K562 (cell line): ENCODE data around the gene FGD6. TPM values are rescaled to one million over a fixed set of nuclear protein-coding genes. Genes with fewer than 3 reads are reported as not detected.

Experiments
- CBX3 ChIP-seq, 2 experiments: IDR thresholded peaks; 1 replicate in 1 of 2; 2 replicates in 1 of 2; pipeline ENCODE4 v1.6.1; 2012; ENCODE audit warnings: inconsistent platforms in 2 of 2, low read length in 2 of 2, borderline replicate concordance in 1 of 2, control low read depth in 1 of 2
- CBX8 ChIP-seq: fragments of 200-600 bp; sonication (generic); IDR thresholded peaks from 2 replicates; pipeline ENCODE4 v1.6.1; 2012; ENCODE audit warnings: borderline replicate concordance, mixed run types, low read depth, mild to moderate bottlenecking, moderate library complexity, mixed read lengths, low read length, control low read depth, inconsistent platforms; ENCODE audit not compliant: poor library complexity, severe bottlenecking; ENCODE audit errors: extremely low read depth
- CHD4 ChIP-seq: fragments of 200-600 bp; sonication (generic); IDR thresholded peaks from 3 replicates; pipeline ENCODE4 v1.6.1; 2012; ENCODE audit warnings: low read depth, mild to moderate bottlenecking, mixed read lengths, low read length, inconsistent platforms; ENCODE audit not compliant: insufficient read depth, insufficient replicate concordance, poor library complexity, severe bottlenecking
- CTBP1 ChIP-seq: fragments of 450-650 bp; IDR thresholded peaks from 2 replicates; pipeline ENCODE4 v1.6.1; 2016; ENCODE audit warnings: borderline replicate concordance
- CUX1 ChIP-seq: fragments of 200-800 bp; sonication (Bioruptor generic); IDR thresholded peaks from 2 replicates; pipeline ENCODE4 v1.6.1; 2016; ENCODE audit warnings: missing genetic modification characterization, missing compliant biosample characterization
- DNMT1 ChIP-seq: fragments of 450-650 bp; IDR thresholded peaks from 2 replicates; pipeline ENCODE4 v1.6.1; 2016; ENCODE audit warnings: antibody characterized with exemption, mild to moderate bottlenecking
- ZNF140 ChIP-seq: fragments of 250-450 bp; sonication (Bioruptor Pico); IDR thresholded peaks from 2 replicates; pipeline ENCODE4 v1.8.0; 2021; ENCODE audit warnings: moderate library complexity, mild to moderate bottlenecking, inconsistent platforms
- ZNF436 ChIP-seq: fragments of 250-450, 450-650 bp; sonication (Bioruptor Pico); formaldehyde crosslinking; IDR thresholded peaks from 2 replicates; pipeline ENCODE4 v1.7.0; 2020; ENCODE audit warnings: mild to moderate bottlenecking
- ZNF444 ChIP-seq: fragments of 250-450 bp; sonication (Bioruptor Pico); IDR thresholded peaks from 2 replicates; pipeline ENCODE4 v1.4.0; 2020; ENCODE audit warnings: mild to moderate bottlenecking, moderate library complexity
- polyA plus RNA-seq, 8 experiments: library from polyadenylated mRNA; depleted of rRNA in 4 of 8; stranded (reverse) in 5 of 8; unstranded in 3 of 8; fragments of >200 nt; fragmentation: Nextera tagmentation in 2 of 8; fragmentation: Illumina TruSeq in 1 of 8; extraction: Ambion mirVana in 2 of 8; extraction: Trizol in 1 of 8; gene quantifications; 2 replicates each; pipeline versions ENCODE4 v1.2.1 to v1.2.3, GENCODE V29; 2011 to 2014; ENCODE audit warnings: inconsistent platforms in 1 of 8, missing spikeins in 1 of 8
- total RNA-seq, 7 experiments: library from RNA; depleted of rRNA in 6 of 7; stranded (reverse); fragments of >200 nt in 6 of 7; fragmentation: Illumina TruSeq in 2 of 7; extraction: Trizol in 2 of 7; gene quantifications; 2 replicates each; pipeline versions ENCODE4 v1.2.1 to v1.2.3, GENCODE V29; 2011 to 2021; ENCODE audit warnings: low replicate concordance in 1 of 7
- TF ChIP-seq, protein P1 (sequence below): fragments of 250-450 bp; sonication (Bioruptor Pico); IDR thresholded peaks from 2 replicates; pipeline ENCODE4 v1.4.0; 2020; ENCODE audit warnings: mild to moderate bottlenecking, moderate library complexity

Gene FGD6
- total and polyA plus RNA-seq, 9 of the 15 experiments (the other 6 are each of a cell fraction or from before 2014, with no cell fraction given), result 1.5 to 11.1 (median 5.8) TPM

DNA sequence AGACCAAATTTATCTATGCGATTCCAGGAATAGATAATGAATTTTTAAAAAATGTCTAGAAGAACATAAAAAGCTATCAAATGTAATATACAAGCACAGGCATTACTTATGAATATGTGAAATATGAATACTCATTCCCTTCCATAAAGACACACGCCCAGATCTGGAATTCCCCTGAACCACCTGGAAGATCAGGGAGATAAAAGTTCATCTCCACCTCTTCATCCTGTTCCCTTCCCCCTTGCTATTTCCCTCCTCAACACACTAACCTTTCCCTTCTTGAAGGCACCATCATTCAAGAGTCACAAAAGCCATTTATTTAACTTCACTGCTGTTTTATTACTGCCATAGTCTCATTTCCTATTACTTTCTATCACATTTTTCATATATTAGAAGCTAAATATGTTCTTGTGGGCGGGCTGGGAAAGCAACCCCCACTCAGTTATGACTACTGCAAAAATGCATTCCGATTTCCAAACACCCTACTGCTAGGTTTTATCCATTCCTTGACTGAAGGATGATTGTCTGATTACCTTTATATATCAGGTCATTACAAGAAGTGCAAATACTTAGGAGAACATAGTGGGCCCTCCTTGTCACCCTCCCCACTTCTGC, 16.1 kb downstream of the FGD6 start (continued):
- no peak for TF ChIP-seq CUX1 (CRISPR knock-in tag)
- no peak for TF ChIP-seq ZNF436 (CRISPR knock-in tag)
- TF ChIP-seq, protein P1, sequence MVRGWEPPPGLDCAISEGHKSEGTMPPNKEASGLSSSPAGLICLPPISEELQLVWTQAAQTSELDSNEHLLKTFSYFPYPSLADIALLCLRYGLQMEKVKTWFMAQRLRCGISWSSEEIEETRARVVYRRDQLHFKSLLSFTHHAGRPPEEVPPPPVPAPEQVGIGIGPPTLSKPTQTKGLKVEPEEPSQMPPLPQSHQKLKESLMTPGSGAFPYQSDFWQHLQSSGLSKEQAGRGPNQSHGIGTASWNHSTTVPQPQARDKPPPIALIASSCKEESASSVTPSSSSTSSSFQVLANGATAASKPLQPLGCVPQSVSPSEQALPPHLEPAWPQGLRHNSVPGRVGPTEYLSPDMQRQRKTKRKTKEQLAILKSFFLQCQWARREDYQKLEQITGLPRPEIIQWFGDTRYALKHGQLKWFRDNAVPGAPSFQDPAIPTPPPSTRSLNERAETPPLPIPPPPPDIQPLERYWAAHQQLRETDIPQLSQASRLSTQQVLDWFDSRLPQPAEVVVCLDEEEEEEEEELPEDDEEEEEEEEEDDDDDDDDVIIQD (CRISPR knock-in tag), result no peak
- TF ChIP-seq CBX3 (IDR thresholded peaks at IDR 0.05; ENCODE audit: borderline replicate concordance in 1 of 2, low read length in 2 of 2), result no peak
- no peak for TF ChIP-seq CTBP1
- TF ChIP-seq DNMT1, result no peak
- TF ChIP-seq CHD4, result no peak
- TF ChIP-seq ZNF444, result no peak
- TF ChIP-seq ZNF140 (CRISPR knock-in tag), result no peak
- TF ChIP-seq CBX8, result no peak
